Activated naive CD8-positive, alpha-beta T cell treated with anti-CD3 and anti-CD28 coated beads for 36 hours (primary cell): Measurements from ENCODE around the gene ELL. TPM values are rescaled to one million over a fixed set of nuclear protein-coding genes. Genes with fewer than 3 reads are reported as not detected.

ENCODE experiments used
- DNase-seq: peaks from one replicate; pipeline ENCODE4 v3.0.0; 2021
- H3K27ac Mint-ChIP-seq: one replicate; pipeline ENCODE4 v1.8.0; 2022; ENCODE audit warnings: mild to moderate bottlenecking, moderate library complexity, mixed read lengths
- H3K27me3 Mint-ChIP-seq: one replicate; pipeline ENCODE4 v1.8.0; 2022; ENCODE audit warnings: mild to moderate bottlenecking, mixed read lengths
- H3K36me3 Mint-ChIP-seq: one replicate; pipeline ENCODE4 v1.8.0; 2021; ENCODE audit warnings: mild to moderate bottlenecking, mixed read lengths
- H3K4me1 Mint-ChIP-seq: one replicate; pipeline ENCODE4 v1.8.0; 2021; ENCODE audit warnings: mixed read lengths
- H3K4me3 Mint-ChIP-seq: one replicate; pipeline ENCODE4 v1.8.0; 2022; ENCODE audit warnings: mild to moderate bottlenecking, moderate library complexity, mixed read lengths
- H3K9me3 Mint-ChIP-seq: one replicate; pipeline ENCODE4 v1.8.0; 2022; ENCODE audit warnings: mixed read lengths
- total RNA-seq, 2 experiments: library from RNA; stranded (reverse); gene quantifications; one replicate each; pipeline ENCODE4 v1.2.3, GENCODE V29; 2021

Gene ELL
- 10 to 100 TPM; 20.0 to 21.0 TPM for total RNA-seq

GRCh38 chr19:18521692-18522123 is at the start of gene ELL:
Gene ELL, minus strand, starts transcription at chr19:18522070. Its CDS starts 15 bp downstream, at chr19:18522055.
- Mint-ChIP-seq H3K27me3 (no peaks in the 10 kb centered on the region), H3K36me3 (no peaks in the 10 kb centered on the region), H3K4me3 (peak within 1 kb of the TSS; percentile 96), H3K27ac (peak within 1 kb of the TSS; percentile 92), H3K4me1 (peaks cover 3% of the 10 kb centered on the region), H3K9me3 (no peaks in the 10 kb centered on the region)
- DNase-seq: no peak

GRCh38 chr19:18568367-18568766 is 46.5 kb upstream of the ELL start:
- Mint-ChIP-seq H3K36me3 (peaks cover 50% of the 10 kb centered on the region), H3K4me3 (no peak overlapping the region), H3K27ac (no peak overlapping the region), H3K9me3 (no peaks in the 10 kb centered on the region), H3K4me1 (peaks cover 13% of the 10 kb centered on the region), H3K27me3 (no peaks in the 10 kb centered on the region)
- no peak for DNase-seq

DNA sequence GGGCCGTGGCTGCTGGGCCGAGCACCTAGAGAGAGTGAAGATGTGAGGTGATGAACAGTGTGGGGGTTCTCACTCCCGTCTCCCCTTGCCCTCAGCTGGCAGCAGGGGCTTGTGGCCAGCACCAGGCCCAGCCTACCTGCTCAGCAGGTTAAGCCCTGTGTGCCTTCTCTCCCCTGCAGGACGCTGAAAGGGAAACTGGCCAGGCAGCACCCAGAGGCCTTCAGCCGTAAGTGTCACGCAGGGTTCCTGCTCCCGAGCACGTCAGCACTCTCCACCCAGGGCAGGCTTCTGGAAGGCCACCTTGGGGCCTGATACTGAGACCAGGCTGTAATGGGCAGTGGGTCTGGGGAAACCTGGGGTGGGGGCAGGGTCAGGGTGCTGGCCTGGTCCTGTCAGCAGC is 45.1 kb upstream of the ELL start:
- Mint-ChIP-seq H3K9me3 (no peaks in the 10 kb centered on the region), H3K4me3 (no peak overlapping the region), H3K27me3 (no peaks in the 10 kb centered on the region), H3K36me3 (peaks cover 38% of the 10 kb centered on the region), H3K27ac (no peak overlapping the region), H3K4me1 (peaks cover 3% of the 10 kb centered on the region)
- DNase-seq: no peak

GRCh38 chr19:18562086-18562485 is 40.2 kb upstream of the ELL start:
- Mint-ChIP-seq H3K27me3 (no peaks in the 10 kb centered on the region), H3K4me1 (peaks cover 17% of the 10 kb centered on the region), H3K4me3 (no peak overlapping the region), H3K36me3 (peaks cover 27% of the 10 kb centered on the region), H3K9me3 (no peaks in the 10 kb centered on the region), H3K27ac (no peak overlapping the region)
- DNase-seq: no peak

DNA sequence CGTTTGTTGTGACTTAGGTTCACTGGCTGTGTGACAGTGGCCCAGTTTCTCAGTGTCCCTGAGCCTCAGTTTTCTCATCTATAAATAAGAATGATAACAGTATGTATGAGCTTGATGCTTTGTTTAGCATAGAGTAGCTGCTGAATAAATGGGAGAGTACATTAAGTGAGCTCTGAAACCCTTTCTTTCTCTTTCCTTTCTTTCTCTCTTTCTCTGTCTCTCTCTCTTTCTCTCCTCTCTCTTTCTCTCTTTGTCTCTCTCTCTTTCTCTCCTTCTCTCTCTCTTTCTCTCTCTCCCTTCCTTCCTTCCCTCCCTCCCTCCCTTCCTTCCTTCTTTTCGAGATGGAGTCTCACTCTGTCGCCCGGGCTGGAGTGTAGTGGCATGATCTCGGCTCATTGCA is 37.8 kb upstream of the ELL start:
- Mint-ChIP-seq H3K4me3 (peak overlapping the region; percentile 95), H3K27me3 (no peaks in the 10 kb centered on the region), H3K9me3 (no peaks in the 10 kb centered on the region), H3K36me3 (peaks cover 20% of the 10 kb centered on the region), H3K27ac (peak overlapping the region; percentile 94), H3K4me1 (peaks cover 17% of the 10 kb centered on the region)
- no peak for DNase-seq

DNA sequence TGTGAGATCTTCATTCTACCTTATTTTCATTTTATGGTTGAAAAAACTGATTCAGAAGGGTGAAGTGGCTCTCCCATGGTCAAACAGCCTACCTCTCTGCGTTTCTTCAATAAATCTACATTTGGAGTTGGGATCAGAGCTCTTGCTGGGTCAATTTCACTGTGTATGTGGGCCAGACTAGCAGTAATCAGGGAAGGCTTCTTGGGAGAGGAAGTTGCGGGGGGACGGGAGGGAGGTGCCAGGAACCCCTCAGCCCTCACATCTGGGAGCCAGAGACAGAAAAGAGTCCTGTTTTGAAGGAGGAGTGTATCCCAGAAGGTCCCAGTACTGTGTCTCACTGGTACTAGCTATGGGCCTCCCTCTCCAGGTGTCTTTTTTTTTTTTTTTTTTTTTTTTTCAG is 36.7 kb upstream of the ELL start:
- Mint-ChIP-seq H3K36me3 (peaks cover 12% of the 10 kb centered on the region), H3K27me3 (no peaks in the 10 kb centered on the region), H3K9me3 (no peaks in the 10 kb centered on the region), H3K4me1 (peaks cover 17% of the 10 kb centered on the region), H3K4me3 (peak overlapping the region; percentile 95), H3K27ac (peak overlapping the region; percentile 94)
- no peak for DNase-seq

- Mint-ChIP-seq H3K9me3 (no peaks in the 10 kb centered on the region), H3K36me3 (peaks cover 11% of the 10 kb centered on the region), H3K27me3 (no peaks in the 10 kb centered on the region), H3K4me1 (peaks cover 17% of the 10 kb centered on the region), H3K4me3 (peak overlapping the region; percentile 95), H3K27ac (peak overlapping the region; percentile 94)
- DNase-seq: no peak
Observed at GRCh38 chr19:18558202-18558555, 36.3 kb upstream of the ELL start.

GRCh38 chr19:18557411-18558201 is 35.7 kb upstream of the ELL start, which contains the start of gene KXD1:
Gene KXD1, plus strand, starts transcription at chr19:18557870. Its CDS starts 4,187 bp downstream, at chr19:18562057.
- H3K27me3 Mint-ChIP-seq: no peaks in the 10 kb centered on the region
- DNase-seq: peak; percentile 98
- no peaks in the 10 kb centered on the region for H3K9me3 Mint-ChIP-seq
- H3K4me1 Mint-ChIP-seq: peaks cover 17% of the 10 kb centered on the region
- H3K27ac Mint-ChIP-seq: peak within 1 kb of the TSS; percentile 94
- peaks cover 10% of the 10 kb centered on the region for H3K36me3 Mint-ChIP-seq
- H3K4me3 Mint-ChIP-seq: peak within 1 kb of the TSS; percentile 95

GRCh38 chr19:18551631-18552030 is 29.8 kb upstream of the ELL start:
- Mint-ChIP-seq H3K4me1 (no peaks in the 10 kb centered on the region), H3K27ac (no peak overlapping the region), H3K9me3 (no peaks in the 10 kb centered on the region), H3K4me3 (no peak overlapping the region), H3K27me3 (no peaks in the 10 kb centered on the region), H3K36me3 (no peaks in the 10 kb centered on the region)
- no peak for DNase-seq

DNA sequence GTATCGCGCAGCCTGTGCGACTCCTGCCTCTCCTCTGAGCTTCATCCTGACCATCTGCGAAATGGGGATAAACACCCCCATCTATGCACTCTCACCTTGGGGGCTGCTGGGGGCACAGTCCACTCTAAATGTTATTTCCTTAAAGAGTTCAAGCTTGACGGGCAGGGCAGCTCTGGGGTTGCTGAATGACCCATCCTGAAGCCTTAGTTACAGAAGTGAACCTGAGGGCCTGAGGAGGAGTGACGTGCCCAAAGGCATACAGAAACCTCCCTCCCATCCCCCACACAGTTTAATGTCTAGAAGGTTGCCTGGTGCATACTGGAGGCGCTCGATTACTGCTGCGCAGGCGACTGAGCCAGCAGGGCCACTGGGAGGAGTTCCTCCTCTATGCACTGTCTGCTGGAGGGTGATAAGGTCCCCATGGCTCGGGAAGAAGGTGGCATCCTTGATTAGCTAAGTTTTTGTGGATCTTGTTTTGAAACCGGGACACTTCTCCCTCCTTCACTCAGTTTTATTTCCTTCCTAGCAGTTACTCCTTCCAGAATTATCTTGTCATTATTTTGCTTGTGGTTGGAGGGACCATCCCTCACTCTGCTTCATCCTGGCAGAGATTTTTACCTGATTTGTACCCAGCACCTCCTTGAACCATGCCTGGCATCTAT is 22.1 kb upstream of the ELL start:
- H3K4me3 Mint-ChIP-seq: peak overlapping the region; percentile 90
- H3K36me3 Mint-ChIP-seq: peaks cover 7% of the 10 kb centered on the region
- H3K4me1 Mint-ChIP-seq: peaks cover 12% of the 10 kb centered on the region
- DNase-seq: peak; percentile 72
- H3K27me3 Mint-ChIP-seq: no peaks in the 10 kb centered on the region
- peak overlapping the region; percentile 94 for H3K27ac Mint-ChIP-seq
- no peaks in the 10 kb centered on the region for H3K9me3 Mint-ChIP-seq

- H3K27ac Mint-ChIP-seq: peak within 1 kb of the TSS; percentile 94
- peak within 1 kb of the TSS; percentile 93 for H3K4me3 Mint-ChIP-seq
- peak; percentile 96 for DNase-seq
- peaks cover 12% of the 10 kb centered on the region for H3K4me1 Mint-ChIP-seq
- H3K27me3 Mint-ChIP-seq: no peaks in the 10 kb centered on the region
- H3K36me3 Mint-ChIP-seq: peaks cover 7% of the 10 kb centered on the region
- no peaks in the 10 kb centered on the region for H3K9me3 Mint-ChIP-seq
Observed at GRCh38 chr19:18542941-18543813, 21.3 kb upstream of the ELL start, which contains the start of gene FKBP8. Gene FKBP8, minus strand, starts transcription at chr19:18543573. Its CDS starts 1,603 bp downstream, at chr19:18541970.

GRCh38 chr19:18541992-18542940 is 20.4 kb upstream of the ELL start:
- Mint-ChIP-seq H3K4me1 (peaks cover 12% of the 10 kb centered on the region), H3K27me3 (no peaks in the 10 kb centered on the region), H3K27ac (peak overlapping the region; percentile 92), H3K9me3 (no peaks in the 10 kb centered on the region), H3K4me3 (peak overlapping the region; percentile 93), H3K36me3 (peaks cover 7% of the 10 kb centered on the region)
- DNase-seq: no peak

DNA sequence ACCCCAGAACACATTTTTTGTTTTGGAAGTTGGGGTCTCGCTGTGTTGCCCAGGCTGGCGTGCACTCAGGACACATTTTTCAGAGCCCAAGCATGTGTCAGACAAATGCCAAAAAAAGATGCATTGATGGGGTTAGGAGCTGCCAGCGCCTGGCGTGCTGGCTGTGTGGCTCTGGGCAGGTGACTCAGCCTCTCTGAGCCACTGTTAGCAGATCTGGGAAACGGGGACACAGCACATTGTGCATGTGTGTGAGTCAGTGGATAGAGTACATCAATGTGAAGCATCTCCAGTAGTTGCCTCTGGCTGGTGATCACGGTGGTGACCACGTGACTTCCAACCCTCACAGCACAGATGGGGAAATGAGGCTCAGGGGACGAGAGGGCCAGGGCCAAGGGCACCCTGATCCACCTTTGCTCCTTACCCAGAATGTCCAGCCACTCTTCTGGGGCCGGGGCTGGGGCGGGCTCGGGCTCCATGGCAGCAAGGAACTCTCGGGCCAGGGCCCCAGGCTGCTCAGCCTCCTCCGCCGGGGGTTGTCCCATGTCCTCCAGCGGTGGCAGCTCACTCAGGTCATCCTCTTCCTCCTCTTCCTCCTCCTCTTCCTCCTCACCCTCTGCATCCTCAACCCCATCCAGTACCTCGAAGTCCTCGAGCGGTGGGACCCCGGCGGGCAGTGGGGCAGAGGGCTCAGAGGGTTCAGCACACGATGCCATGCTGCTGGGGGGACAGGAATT is 19.6 kb upstream of the ELL start:
- no peaks in the 10 kb centered on the region for H3K9me3 Mint-ChIP-seq
- H3K36me3 Mint-ChIP-seq: peaks cover 12% of the 10 kb centered on the region
- H3K4me3 Mint-ChIP-seq: peak overlapping the region; percentile 35

More for the DNA sequence above, 19.6 kb upstream of the ELL start:
- DNase-seq: no peak
- Mint-ChIP-seq H3K27me3 (no peaks in the 10 kb centered on the region), H3K4me1 (peaks cover 12% of the 10 kb centered on the region), H3K27ac (peak overlapping the region; percentile 92)
